Subcutaneous adipose tissue (tissue), 4 donors: Measurements from ENCODE around the gene SYNPR. TPM values are rescaled to one million over a fixed set of nuclear protein-coding genes. Genes with fewer than 3 reads are reported as not detected.

Source experiments
- CTCF ChIP-seq: fragments of 450-650 bp; IDR thresholded peaks from one replicate; pipeline ENCODE4 v1.5.1; 2016; ENCODE audit warnings: low read depth, mild to moderate bottlenecking, control low read depth, antibody characterized with exemption, moderate library complexity
- total RNA-seq, 4 donors: library from RNA; depleted of rRNA; stranded (reverse); fragments of >200 nt; gene quantifications; one replicate each; pipeline ENCODE4 v1.1.0, GENCODE V29; 2016

Gene SYNPR
- total RNA-seq, 4 donors from 2014 or later = not detected

- no peak for TF ChIP-seq CTCF
These were observed 283.8 kb downstream of the SYNPR start for GRCh38 chr3:63561879-63562278.

- TF ChIP-seq CTCF = no peak
These were observed 284.2 kb downstream of the SYNPR start for GRCh38 chr3:63562323-63562722.

GRCh38 chr3:63563572-63563971, 285.5 kb downstream of the SYNPR start:
- no peak for TF ChIP-seq CTCF

GRCh38 chr3:63565220-63565619, 287.1 kb downstream of the SYNPR start:
- no peak for TF ChIP-seq CTCF

GRCh38 chr3:63571682-63572081, 293.6 kb downstream of the SYNPR start:
- TF ChIP-seq CTCF = no peak

- no peak for TF ChIP-seq CTCF
These were observed 298.7 kb downstream of the SYNPR start for GRCh38 chr3:63576846-63577245.

- TF ChIP-seq CTCF = no peak
These were observed 300.8 kb downstream of the SYNPR start for GRCh38 chr3:63578858-63579257.
